Measurements from ENCODE around the gene RNASEH2B.

RNASEH2B gene

GRCh38 chr13:50942630-50943311, 33.2 kb downstream of the RNASEH2B start:
- no peak for DNase-seq

- no peak for DNase-seq
These were observed 36.1 kb downstream of the RNASEH2B start for GRCh38 chr13:50945669-50946068.

GRCh38 chr13:50948601-50949000, 39.0 kb downstream of the RNASEH2B start:
- DNase-seq: no peak

GRCh38 chr13:50950849-50951248, 41.3 kb downstream of the RNASEH2B start:
- DNase-seq: no peak

GRCh38 chr13:50951366-50951765, 41.8 kb downstream of the RNASEH2B start:
- DNase-seq: no peak

GRCh38 chr13:50955241-50955640, 45.6 kb downstream of the RNASEH2B start:
- DNase-seq: no peak

GRCh38 chr13:50955798-50956197, 46.2 kb downstream of the RNASEH2B start:
- DNase-seq: no peak

- DNase-seq: no peak
These were observed 48.0 kb downstream of the RNASEH2B start for GRCh38 chr13:50957620-50958019.

GRCh38 chr13:50969691-50970090, 60.1 kb downstream of the RNASEH2B start:
- peak; percentile 39 for DNase-seq

GRCh38 chr13:50970956-50971355, 61.4 kb downstream of the RNASEH2B start:
- no peak for DNase-seq

GRCh38 chr13:50974268-50974667, 64.7 kb downstream of the RNASEH2B start:
- DNase-seq: no peak

- no peak for DNase-seq
These were observed 69.6 kb downstream of the RNASEH2B start for GRCh38 chr13:50979187-50979586.

- no peak for DNase-seq
These were observed 72.1 kb downstream of the RNASEH2B start for GRCh38 chr13:50981686-50982085.

- DNase-seq: peak; percentile 10
These were observed 79.9 kb downstream of the RNASEH2B start for GRCh38 chr13:50989476-50989875.

- DNase-seq: peak; percentile 7
These were observed 80.7 kb downstream of the RNASEH2B start for GRCh38 chr13:50990065-50990817.

GRCh38 chr13:50990818-50991506, 81.4 kb downstream of the RNASEH2B start:
- no peak for DNase-seq

GRCh38 chr13:50991579-50992521, 82.3 kb downstream of the RNASEH2B start:
- no peak for DNase-seq

- DNase-seq: no peak
These were observed 83.8 kb downstream of the RNASEH2B start for GRCh38 chr13:50993371-50993770.

GRCh38 chr13:50993934-50994333, 84.3 kb downstream of the RNASEH2B start:
- DNase-seq: no peak

GRCh38 chr13:50994651-50995050, 85.1 kb downstream of the RNASEH2B start:
- no peak for DNase-seq

- DNase-seq: no peak
These were observed 86.3 kb downstream of the RNASEH2B start for GRCh38 chr13:50995854-50996253.

GRCh38 chr13:50998326-50998725, 88.7 kb downstream of the RNASEH2B start:
- no peak for DNase-seq

GRCh38 chr13:50999641-51000040, 90.0 kb downstream of the RNASEH2B start:
- DNase-seq: peak; percentile 8
